ENCODE data around the gene IL5. TPM values are rescaled to one million over a fixed set of nuclear protein-coding genes. Genes with fewer than 3 reads are reported as not detected.
"Not testable (repeated sequence)": the region's sequence is repeated elsewhere in the genome, so short reads cannot be mapped to it uniquely, and the experiment has no call there.

IL5 gene
- total RNA-seq, 4 donors from 2014 or later = not detected

DNA sequence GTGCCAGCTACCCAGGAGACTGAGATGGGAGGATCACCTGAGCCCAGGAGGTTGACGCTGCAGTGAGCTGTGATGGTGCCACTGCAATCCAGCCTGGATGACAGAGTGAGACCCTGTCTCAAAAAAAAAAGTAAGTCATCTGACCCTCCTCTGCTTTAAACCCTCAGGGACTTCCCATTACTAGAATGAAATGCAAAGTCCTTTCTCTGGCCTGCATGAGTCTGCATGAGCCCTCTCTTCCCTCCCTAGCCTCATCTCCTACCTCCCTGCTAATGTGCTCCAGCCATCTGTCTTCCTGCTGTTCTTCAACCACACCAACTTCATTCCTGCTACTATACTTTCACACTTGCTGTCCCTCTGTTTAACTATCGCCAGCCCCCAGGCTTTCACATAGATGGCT lies 15.3 kb downstream of the IL5 start:
- Histone ChIP-seq H3K9me3 (no peaks in the 10 kb centered on the region), H3K27ac (no peak overlapping the region), H3K36me3 (no peaks in the 10 kb centered on the region), H3K4me3 (no peak overlapping the region), H3K4me1 (peaks cover 0 to 11% (median 4%) of the 10 kb centered on the region in 4 donors), H3K27me3 (no peaks in the 10 kb centered on the region)
- TF ChIP-seq POLR2A (IDR thresholded peaks at IDR 0.05) = no peak
- TF ChIP-seq, protein P1, sequence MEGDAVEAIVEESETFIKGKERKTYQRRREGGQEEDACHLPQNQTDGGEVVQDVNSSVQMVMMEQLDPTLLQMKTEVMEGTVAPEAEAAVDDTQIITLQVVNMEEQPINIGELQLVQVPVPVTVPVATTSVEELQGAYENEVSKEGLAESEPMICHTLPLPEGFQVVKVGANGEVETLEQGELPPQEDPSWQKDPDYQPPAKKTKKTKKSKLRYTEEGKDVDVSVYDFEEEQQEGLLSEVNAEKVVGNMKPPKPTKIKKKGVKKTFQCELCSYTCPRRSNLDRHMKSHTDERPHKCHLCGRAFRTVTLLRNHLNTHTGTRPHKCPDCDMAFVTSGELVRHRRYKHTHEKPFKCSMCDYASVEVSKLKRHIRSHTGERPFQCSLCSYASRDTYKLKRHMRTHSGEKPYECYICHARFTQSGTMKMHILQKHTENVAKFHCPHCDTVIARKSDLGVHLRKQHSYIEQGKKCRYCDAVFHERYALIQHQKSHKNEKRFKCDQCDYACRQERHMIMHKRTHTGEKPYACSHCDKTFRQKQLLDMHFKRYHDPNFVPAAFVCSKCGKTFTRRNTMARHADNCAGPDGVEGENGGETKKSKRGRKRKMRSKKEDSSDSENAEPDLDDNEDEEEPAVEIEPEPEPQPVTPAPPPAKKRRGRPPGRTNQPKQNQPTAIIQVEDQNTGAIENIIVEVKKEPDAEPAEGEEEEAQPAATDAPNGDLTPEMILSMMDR (IDR thresholded peaks at IDR 0.05) = no peak
- no peak for DNase-seq

DNA sequence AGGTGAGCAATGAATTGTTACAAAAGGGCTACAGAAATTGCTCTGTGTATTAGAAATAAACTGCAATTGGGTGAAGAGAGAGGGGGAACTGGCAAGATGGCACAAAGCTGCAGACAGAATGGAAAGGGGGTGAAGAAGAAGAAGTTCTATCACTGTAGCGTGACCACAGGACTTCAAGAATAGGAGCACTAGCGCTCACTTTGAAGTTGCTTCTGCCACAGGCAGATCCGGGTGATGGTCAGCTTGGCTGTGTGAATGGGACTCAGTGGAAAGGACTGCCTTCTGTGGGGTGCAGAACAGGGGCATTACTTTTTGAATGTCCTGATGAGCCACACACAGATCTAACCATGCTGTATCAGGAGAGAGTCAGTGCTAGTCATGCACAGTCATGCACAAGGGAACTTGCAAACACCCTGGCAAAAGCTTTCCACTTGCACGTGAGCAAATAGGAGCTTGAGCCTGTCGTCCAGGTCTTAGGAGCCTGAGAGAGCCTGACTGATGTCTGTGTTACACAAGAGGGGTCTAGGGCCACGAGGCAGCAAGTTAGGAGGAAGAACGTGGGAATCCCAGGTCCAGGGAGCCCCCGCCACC lies 16.3 kb downstream of the IL5 start:
- DNase-seq = no peak
- peaks cover 0 to 11% (median 4%) of the 10 kb centered on the region in 4 donors for H3K4me1 ChIP-seq
- TF ChIP-seq POLR2A (IDR thresholded peaks at IDR 0.05) = no peak
- TF ChIP-seq, protein P1 (IDR thresholded peaks at IDR 0.05) = no peak
- no peak overlapping the region for H3K27ac ChIP-seq
- no peaks in the 10 kb centered on the region for H3K9me3 ChIP-seq
- H3K36me3 ChIP-seq = no peaks in the 10 kb centered on the region
- no peaks in the 10 kb centered on the region for H3K27me3 ChIP-seq
- H3K4me3 ChIP-seq = no peak overlapping the region

DNA sequence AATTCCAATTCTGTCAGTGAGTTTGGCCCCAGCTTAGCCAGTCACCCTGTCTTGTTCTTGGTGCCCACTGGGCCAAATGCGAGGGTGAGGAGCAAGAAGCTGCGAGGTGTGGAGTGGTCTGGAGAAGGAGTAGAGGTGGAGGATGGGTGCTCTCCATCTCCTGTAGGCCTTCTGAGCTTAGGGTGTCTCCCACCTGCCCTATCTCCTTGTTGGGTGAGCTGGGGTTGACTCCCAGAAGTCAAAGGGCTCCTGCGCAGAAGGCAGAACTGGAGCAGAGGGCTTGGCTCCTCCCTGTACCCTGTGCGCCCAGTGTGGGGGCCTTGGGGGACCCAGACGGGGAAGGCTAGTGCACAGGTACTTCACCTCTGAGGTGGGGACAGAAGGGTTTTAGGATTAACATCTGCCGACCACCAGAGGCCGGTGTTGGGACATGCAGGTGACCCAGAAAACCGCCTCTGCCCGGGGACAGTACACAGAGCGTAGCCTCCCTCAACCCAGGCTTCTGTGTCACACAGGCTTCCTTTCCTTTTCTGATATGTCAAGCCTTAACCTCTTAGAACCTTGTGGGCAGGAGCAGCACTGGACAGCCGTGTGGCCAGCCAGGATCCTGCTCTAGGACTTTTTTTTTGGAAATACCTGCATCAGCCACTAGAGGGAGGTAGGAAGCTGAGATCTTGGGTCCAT lies 16.9 kb downstream of the IL5 start:
- Histone ChIP-seq H3K9me3 (no peaks in the 10 kb centered on the region), H3K4me1 (peaks cover 0 to 11% (median 4%) of the 10 kb centered on the region in 4 donors), H3K36me3 (no peaks in the 10 kb centered on the region), H3K4me3 (no peak overlapping the region), H3K27me3 (no peaks in the 10 kb centered on the region), H3K27ac (no peak overlapping the region)
- peak in 2 of 3 donors; percentile 54 to 60 for DNase-seq
- TF ChIP-seq, protein P1 (IDR thresholded peaks at IDR 0.05) = peak; percentile 79 to 89 (median 84)
- TF ChIP-seq POLR2A (IDR thresholded peaks at IDR 0.05) = no peak

DNA sequence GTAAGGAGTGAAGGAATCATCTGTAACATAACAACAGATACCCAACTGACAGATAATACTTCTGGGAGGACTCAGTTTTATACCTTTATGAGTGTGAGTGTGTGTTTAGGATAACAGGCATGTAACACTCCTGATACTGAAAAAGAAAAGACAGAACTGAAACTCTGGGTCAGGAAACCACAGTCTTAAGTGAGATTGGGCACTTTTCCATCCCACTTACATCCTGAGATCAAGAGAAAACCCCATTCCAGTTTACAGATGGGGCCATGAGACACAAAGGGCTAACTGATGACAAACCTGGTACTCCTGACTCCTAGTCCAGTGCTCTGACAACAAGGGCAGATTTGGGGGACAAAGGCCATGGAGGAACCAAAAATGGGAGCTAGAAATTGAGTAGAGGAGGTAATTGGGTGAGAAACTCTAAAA lies 18.0 kb downstream of the IL5 start:
- no peak for DNase-seq
- Histone ChIP-seq H3K36me3 (no peaks in the 10 kb centered on the region), H3K27ac (no peak overlapping the region), H3K4me1 (peaks cover 0 to 11% (median 4%) of the 10 kb centered on the region in 4 donors), H3K27me3 (no peaks in the 10 kb centered on the region), H3K4me3 (no peak overlapping the region), H3K9me3 (no peaks in the 10 kb centered on the region)
- TF ChIP-seq, protein P1 (IDR thresholded peaks at IDR 0.05) = no peak
- no peak for TF ChIP-seq POLR2A (IDR thresholded peaks at IDR 0.05)

DNA sequence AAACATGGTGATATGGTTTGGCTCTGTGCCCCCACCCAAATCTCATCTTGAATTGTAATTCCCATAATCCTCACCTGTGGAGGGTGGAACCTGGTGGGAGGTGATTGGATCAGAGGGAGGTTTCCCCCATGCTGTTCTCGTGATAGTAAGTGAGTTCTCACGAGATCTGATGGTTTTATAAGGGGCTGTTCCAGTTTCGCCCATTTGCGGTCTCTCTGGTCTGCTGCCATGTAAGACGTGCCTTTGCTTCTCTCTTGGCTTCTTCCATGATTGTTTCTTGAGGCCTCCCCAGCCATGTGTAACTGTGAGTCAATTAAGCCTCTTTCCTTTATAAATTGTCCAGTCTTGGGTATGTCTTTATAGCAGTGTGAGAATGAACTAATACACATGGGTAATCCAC lies 18.4 kb downstream of the IL5 start:
- not testable (repeated sequence) for H3K9me3 ChIP-seq, H3K27ac ChIP-seq, H3K36me3 ChIP-seq, H3K27me3 ChIP-seq, DNase-seq, H3K4me3 ChIP-seq
- H3K4me1 ChIP-seq = peaks cover 0 to 11% (median 4%) of the 10 kb centered on the region in 4 donors

DNA sequence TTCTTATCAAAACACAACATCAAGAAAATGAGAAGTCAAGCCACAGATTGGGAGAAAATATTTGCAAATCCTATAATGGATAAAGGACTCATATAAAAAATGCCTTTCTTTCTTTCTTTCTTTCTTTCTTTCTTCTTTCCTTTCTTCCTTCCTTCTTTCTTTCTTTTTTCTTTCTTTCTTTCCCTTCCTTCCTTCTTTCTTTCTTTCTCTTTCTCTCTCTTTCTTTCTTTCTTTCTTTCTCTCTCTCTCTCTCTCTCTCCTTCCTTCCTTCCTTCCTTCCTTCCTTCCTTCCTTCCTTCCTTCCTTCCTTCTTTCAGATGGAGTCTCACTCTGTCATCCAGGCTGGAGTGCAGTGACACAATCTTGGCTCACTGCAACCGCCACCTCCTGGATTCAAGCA lies 21.3 kb downstream of the IL5 start:
- not testable (repeated sequence) for H3K27me3 ChIP-seq, H3K9me3 ChIP-seq, H3K36me3 ChIP-seq, DNase-seq, H3K4me3 ChIP-seq, H3K27ac ChIP-seq
- H3K4me1 ChIP-seq = peaks cover 0 to 11% (median 4%) of the 10 kb centered on the region in 4 donors

DNA sequence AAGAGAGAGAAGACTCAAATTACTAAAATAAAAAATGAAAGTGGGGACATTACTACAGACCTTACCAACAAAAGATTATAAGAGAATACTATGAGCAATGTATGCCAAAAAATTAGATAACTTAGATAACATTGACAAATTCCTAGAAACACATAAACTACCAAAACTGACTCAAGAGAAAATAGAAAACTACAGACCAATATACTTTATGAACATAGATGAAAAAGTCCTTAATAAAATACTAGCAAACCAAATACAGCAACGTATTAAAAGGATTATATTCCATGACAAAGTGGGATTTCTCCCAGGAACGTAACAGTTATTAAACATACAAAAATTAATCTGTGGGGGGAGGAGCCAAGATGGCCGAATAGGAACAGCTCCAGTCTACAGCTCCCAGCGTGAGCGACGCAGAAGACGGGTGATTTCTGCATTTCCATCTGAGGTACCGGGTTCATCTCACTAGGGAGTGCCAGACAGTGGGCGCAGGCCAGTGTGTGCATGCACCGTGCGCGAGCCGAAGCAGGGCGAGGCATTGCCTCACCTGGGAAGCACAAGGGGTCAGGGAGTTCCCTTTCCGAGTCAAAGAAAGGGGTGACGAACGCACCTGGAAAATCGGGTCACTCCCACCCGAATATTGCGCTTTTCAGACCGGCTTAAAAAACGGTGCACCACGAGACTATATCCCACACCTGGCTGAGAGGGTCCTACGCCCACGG lies 29.5 kb downstream of the IL5 start:
- DNase-seq, H3K4me1 ChIP-seq, H3K4me3 ChIP-seq, H3K27me3 ChIP-seq, H3K27ac ChIP-seq, H3K9me3 ChIP-seq, H3K36me3 ChIP-seq: not testable (repeated sequence)
